ENCODE data around the gene GFRAL. TPM values are rescaled to one million over a fixed set of nuclear protein-coding genes. Genes with fewer than 3 reads are reported as not detected.

GFRAL gene
- total and polyA plus RNA-seq, 2 of the 4 experiments (the other 2 are of a cell fraction) = not detected

- WGBS, 2 experiments (ENCODE audit: extremely low coverage in 2 of 2, insufficient read length in 1 of 2) = 80% methylated on average over 1 of the region's 6 CpGs; no CpG with 5 or more reads in 1 of the 2 experiments
- Histone ChIP-seq H3K4me3 (ENCODE audit: insufficient read depth, low read depth, low read length) (no peak overlapping the region), H2AK9ac (replicated peaks; ENCODE audit: low read depth, low read length, poor library complexity) (no peak overlapping the region), H2BK20ac (ENCODE audit: low read depth, low read length) (no peak overlapping the region), H3K36me3 (ENCODE audit: control insufficient read depth, insufficient read depth, low read length) (no peaks in the 10 kb centered on the region), H3K4me2 (ENCODE audit: low read depth, low read length) (no peak overlapping the region), H3K9me1 (ENCODE audit: insufficient read depth, low read length) (no peaks in the 10 kb centered on the region), H2BK120ac (ENCODE audit: low read depth, low read length) (no peak overlapping the region), H3K4me1 (ENCODE audit: control insufficient read depth, insufficient read depth, low read length) (no peaks in the 10 kb centered on the region), H2AK5ac (ENCODE audit: low read depth, low read length) (no peak overlapping the region), H4K8ac (ENCODE audit: low read depth in 2 of 2, low read length in 2 of 2) (no peak overlapping the region), H3K56ac (ENCODE audit: extremely low read depth, insufficient read depth, low read length) (no peak overlapping the region), H3K14ac (replicated peaks; ENCODE audit: low read depth, low read length) (no peak overlapping the region), H4K5ac (ENCODE audit: low read depth, low read length) (no peak overlapping the region), H4K20me1 (ENCODE audit: insufficient read depth, low read length) (no peaks in the 10 kb centered on the region), H3K79me1 (ENCODE audit: low read depth in 1 of 2, low read length in 2 of 2) (no peaks in the 10 kb centered on the region), H3K9me3 (ENCODE audit: control insufficient read depth, insufficient read depth, low read length) (no peaks in the 10 kb centered on the region), H3K27ac (ENCODE audit: insufficient read depth, low read length) (no peak overlapping the region), H4K91ac (ENCODE audit: insufficient read depth, low read depth, low read length) (no peak overlapping the region), H2BK5ac (ENCODE audit: low read depth, low read length, poor library complexity, severe bottlenecking) (no peak overlapping the region), H3K9ac (ENCODE audit: low read depth, low read length) (no peak overlapping the region), H3K4ac (ENCODE audit: low read depth, low read length) (no peak overlapping the region), H3K23ac (ENCODE audit: low read depth, low read length) (no peak overlapping the region), H3K27me3 (ENCODE audit: control insufficient read depth, insufficient read depth, low read length) (peaks cover 1% of the 10 kb centered on the region; the same call in 1 of the 2 replicates), H3K18ac (ENCODE audit: low read depth, low read length) (no peak overlapping the region), H2BK15ac (ENCODE audit: low read depth, low read length) (no peak overlapping the region), H2AFZ (replicated peaks; ENCODE audit: low read length, poor library complexity) (no peak overlapping the region)
- no peak for TF ChIP-seq CTCF (conservative IDR thresholded peaks at IDR 0.05; ENCODE audit: low read depth, low read length)
- TF ChIP-seq USF2 (IDR thresholded peaks at IDR 0.05; ENCODE audit: low read depth, low read length) = no peak
- TF ChIP-seq RCOR1 (IDR thresholded peaks at IDR 0.05; ENCODE audit: insufficient replicate concordance, low read length) = no peak
- no peak for TF ChIP-seq NFE2L2 (IDR thresholded peaks at IDR 0.05; ENCODE audit: low read depth, low read length)
- TF ChIP-seq CHD1 (IDR thresholded peaks at IDR 0.05; ENCODE audit: low read depth, low read length) = no peak
- no peak for TF ChIP-seq BHLHE40 (IDR thresholded peaks at IDR 0.05; ENCODE audit: low read depth, low read length)
- TF ChIP-seq CEBPB (IDR thresholded peaks at IDR 0.05; ENCODE audit: low read depth, low read length) = no peak
- no peak for TF ChIP-seq SMC3 (IDR thresholded peaks at IDR 0.05; ENCODE audit: low read depth, low read length)
- TF ChIP-seq ELK1 (IDR thresholded peaks at IDR 0.05; ENCODE audit: borderline replicate concordance, low read depth, low read length) = no peak
- no peak for TF ChIP-seq MXI1 (IDR thresholded peaks at IDR 0.05; ENCODE audit: borderline replicate concordance, low read depth, low read length)
- TF ChIP-seq RAD21 (IDR thresholded peaks at IDR 0.05; ENCODE audit: low read length) = no peak
- dilution Hi-C loops (cut with HindIII; ENCODE audit: low sequenced_read_pairs, unreplicated experiment) = no loop called here
- in situ Hi-C loops (cut with MboI; ENCODE audit: low sequenced_read_pairs) = loop anchor here (25.0 kb wide), 1 partner anchor 1005 kb away; no protein-coding TSS in a partner anchor
- ATAC-seq (ENCODE audit: low read depth) (no peak), DNase-seq (no peak)
- POLR2A ChIA-PET (ENCODE audit: unreplicated experiment) = no interaction called here
- intact Hi-C loops (cut with micrococcal nuclease) = no loop called here
- CTCF ChIA-PET = interaction anchor here (0.7 kb wide), 1 partner anchor 680 kb away, joined by 4 read pairs; no protein-coding TSS in a partner anchor
- BruUV-seq (replicated peaks) = no TSS peak
Measured at GRCh38 chr6:55282115-55282514, 45.2 kb upstream of the GFRAL start.
